ENCODE results near the gene SOHLH1. TPM values are rescaled to one million over a fixed set of nuclear protein-coding genes. Genes with fewer than 3 reads are reported as not detected.

SOHLH1 gene
- total RNA-seq, 1 experiment from 2014 or later = not detected

GRCh38 chr9:135741276-135742219 lies 42.3 kb upstream of the SOHLH1 start:
- no peaks in the 10 kb centered on the region for H3K36me3 ChIP-seq (ENCODE audit: control insufficient read depth in 1 of 2, insufficient read depth in 2 of 2, low read length in 2 of 2)
- no peaks in the 10 kb centered on the region for H3K27me3 ChIP-seq (ENCODE audit: insufficient read depth, low read length)
- H3K9ac ChIP-seq (ENCODE audit: low read length) = no peak overlapping the region
- no peak overlapping the region for H3K27ac ChIP-seq (ENCODE audit: low read depth, low read length)
- H3K9me2 ChIP-seq (ENCODE audit: insufficient read depth) = no peaks in the 10 kb centered on the region
- H3K4me3 ChIP-seq (replicated peaks in 1 of 2; ENCODE audit: low read depth in 1 of 2, low read length in 2 of 2) = no peak overlapping the region
- peak; percentile 43; the same call in 1 of the 2 replicates for ATAC-seq
- no peaks in the 10 kb centered on the region for H3K4me1 ChIP-seq (ENCODE audit: control insufficient read depth in 1 of 2, insufficient read depth in 2 of 2, low read length in 2 of 2)
- H3K4me2 ChIP-seq (ENCODE audit: low read length) = no peak overlapping the region
- H3K79me2 ChIP-seq (ENCODE audit: insufficient read depth, low read length) = no peaks in the 10 kb centered on the region
- TF ChIP-seq, protein P1, sequence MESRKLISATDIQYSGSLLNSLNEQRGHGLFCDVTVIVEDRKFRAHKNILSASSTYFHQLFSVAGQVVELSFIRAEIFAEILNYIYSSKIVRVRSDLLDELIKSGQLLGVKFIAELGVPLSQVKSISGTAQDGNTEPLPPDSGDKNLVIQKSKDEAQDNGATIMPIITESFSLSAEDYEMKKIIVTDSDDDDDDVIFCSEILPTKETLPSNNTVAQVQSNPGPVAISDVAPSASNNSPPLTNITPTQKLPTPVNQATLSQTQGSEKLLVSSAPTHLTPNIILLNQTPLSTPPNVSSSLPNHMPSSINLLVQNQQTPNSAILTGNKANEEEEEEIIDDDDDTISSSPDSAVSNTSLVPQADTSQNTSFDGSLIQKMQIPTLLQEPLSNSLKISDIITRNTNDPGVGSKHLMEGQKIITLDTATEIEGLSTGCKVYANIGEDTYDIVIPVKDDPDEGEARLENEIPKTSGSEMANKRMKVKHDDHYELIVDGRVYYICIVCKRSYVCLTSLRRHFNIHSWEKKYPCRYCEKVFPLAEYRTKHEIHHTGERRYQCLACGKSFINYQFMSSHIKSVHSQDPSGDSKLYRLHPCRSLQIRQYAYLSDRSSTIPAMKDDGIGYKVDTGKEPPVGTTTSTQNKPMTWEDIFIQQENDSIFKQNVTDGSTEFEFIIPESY (IDR thresholded peaks at IDR 0.05; ENCODE audit: extremely low read depth, insufficient replicate concordance, low read length) = no peak
- TF ChIP-seq POLR2AphosphoS5 (IDR thresholded peaks at IDR 0.05; ENCODE audit: low read depth, low read length) = no peak
- TF ChIP-seq SIN3A (IDR thresholded peaks at IDR 0.05; ENCODE audit: low read depth) = no peak
- no peak for TF ChIP-seq POLR2A (IDR thresholded peaks at IDR 0.05; ENCODE audit: borderline replicate concordance, extremely low read depth, insufficient read depth, insufficient read length)
- no peak for TF ChIP-seq SP1 (IDR thresholded peaks at IDR 0.05; ENCODE audit: low read depth)
- TF ChIP-seq, protein P2, sequence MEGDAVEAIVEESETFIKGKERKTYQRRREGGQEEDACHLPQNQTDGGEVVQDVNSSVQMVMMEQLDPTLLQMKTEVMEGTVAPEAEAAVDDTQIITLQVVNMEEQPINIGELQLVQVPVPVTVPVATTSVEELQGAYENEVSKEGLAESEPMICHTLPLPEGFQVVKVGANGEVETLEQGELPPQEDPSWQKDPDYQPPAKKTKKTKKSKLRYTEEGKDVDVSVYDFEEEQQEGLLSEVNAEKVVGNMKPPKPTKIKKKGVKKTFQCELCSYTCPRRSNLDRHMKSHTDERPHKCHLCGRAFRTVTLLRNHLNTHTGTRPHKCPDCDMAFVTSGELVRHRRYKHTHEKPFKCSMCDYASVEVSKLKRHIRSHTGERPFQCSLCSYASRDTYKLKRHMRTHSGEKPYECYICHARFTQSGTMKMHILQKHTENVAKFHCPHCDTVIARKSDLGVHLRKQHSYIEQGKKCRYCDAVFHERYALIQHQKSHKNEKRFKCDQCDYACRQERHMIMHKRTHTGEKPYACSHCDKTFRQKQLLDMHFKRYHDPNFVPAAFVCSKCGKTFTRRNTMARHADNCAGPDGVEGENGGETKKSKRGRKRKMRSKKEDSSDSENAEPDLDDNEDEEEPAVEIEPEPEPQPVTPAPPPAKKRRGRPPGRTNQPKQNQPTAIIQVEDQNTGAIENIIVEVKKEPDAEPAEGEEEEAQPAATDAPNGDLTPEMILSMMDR (IDR thresholded peaks at IDR 0.05 in 2 of 3, conservative IDR thresholded peaks at IDR 0.05 in 1 of 3; ENCODE audit: borderline replicate concordance in 1 of 3, insufficient read depth in 1 of 3, low read depth in 2 of 3, low read length in 2 of 3) = no peak
- no peak for TF ChIP-seq FOSL1 (IDR thresholded peaks at IDR 0.05; ENCODE audit: low read depth)
- TF ChIP-seq CEBPB (IDR thresholded peaks at IDR 0.05; ENCODE audit: low read depth) = no peak
- TF ChIP-seq JUND (IDR thresholded peaks at IDR 0.05) = no peak
- TF ChIP-seq, protein P3, sequence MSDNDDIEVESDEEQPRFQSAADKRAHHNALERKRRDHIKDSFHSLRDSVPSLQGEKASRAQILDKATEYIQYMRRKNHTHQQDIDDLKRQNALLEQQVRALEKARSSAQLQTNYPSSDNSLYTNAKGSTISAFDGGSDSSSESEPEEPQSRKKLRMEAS (IDR thresholded peaks at IDR 0.05) = no peak
- no peak for TF ChIP-seq SRF (IDR thresholded peaks at IDR 0.05; ENCODE audit: low read depth)
- TF ChIP-seq EZH2phosphoT487 (IDR thresholded peaks at IDR 0.05; ENCODE audit: borderline replicate concordance) = no peak
- TF ChIP-seq CBX3 (IDR thresholded peaks at IDR 0.05; ENCODE audit: low read depth) = no peak
- no peak for TF ChIP-seq ZFX (IDR thresholded peaks at IDR 0.05)
- TF ChIP-seq ELF1 (IDR thresholded peaks at IDR 0.05; ENCODE audit: borderline replicate concordance, low read depth) = no peak
- no peak for TF ChIP-seq ATF3 (IDR thresholded peaks at IDR 0.05)
- TF ChIP-seq TCF7L2 (IDR thresholded peaks at IDR 0.05; ENCODE audit: borderline replicate concordance, extremely low read depth, insufficient read depth, insufficient read length) = no peak
- TF ChIP-seq, protein P4, sequence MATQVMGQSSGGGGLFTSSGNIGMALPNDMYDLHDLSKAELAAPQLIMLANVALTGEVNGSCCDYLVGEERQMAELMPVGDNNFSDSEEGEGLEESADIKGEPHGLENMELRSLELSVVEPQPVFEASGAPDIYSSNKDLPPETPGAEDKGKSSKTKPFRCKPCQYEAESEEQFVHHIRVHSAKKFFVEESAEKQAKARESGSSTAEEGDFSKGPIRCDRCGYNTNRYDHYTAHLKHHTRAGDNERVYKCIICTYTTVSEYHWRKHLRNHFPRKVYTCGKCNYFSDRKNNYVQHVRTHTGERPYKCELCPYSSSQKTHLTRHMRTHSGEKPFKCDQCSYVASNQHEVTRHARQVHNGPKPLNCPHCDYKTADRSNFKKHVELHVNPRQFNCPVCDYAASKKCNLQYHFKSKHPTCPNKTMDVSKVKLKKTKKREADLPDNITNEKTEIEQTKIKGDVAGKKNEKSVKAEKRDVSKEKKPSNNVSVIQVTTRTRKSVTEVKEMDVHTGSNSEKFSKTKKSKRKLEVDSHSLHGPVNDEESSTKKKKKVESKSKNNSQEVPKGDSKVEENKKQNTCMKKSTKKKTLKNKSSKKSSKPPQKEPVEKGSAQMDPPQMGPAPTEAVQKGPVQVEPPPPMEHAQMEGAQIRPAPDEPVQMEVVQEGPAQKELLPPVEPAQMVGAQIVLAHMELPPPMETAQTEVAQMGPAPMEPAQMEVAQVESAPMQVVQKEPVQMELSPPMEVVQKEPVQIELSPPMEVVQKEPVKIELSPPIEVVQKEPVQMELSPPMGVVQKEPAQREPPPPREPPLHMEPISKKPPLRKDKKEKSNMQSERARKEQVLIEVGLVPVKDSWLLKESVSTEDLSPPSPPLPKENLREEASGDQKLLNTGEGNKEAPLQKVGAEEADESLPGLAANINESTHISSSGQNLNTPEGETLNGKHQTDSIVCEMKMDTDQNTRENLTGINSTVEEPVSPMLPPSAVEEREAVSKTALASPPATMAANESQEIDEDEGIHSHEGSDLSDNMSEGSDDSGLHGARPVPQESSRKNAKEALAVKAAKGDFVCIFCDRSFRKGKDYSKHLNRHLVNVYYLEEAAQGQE (IDR thresholded peaks at IDR 0.05; ENCODE audit: low read depth) = no peak
- TF ChIP-seq ZNF274 (IDR thresholded peaks at IDR 0.05; ENCODE audit: low read depth, low read length) = no peak
- POLR2A ChIA-PET = no interaction called here
- intact Hi-C loops (cut with micrococcal nuclease) = no loop called here
- no peak for DNase-seq (ENCODE audit: low read depth, low spot score)
- H3K9me3 ChIP-seq (ENCODE audit: control insufficient read depth in 1 of 2, insufficient read depth in 1 of 2, low read depth in 1 of 2, low read length in 2 of 2) = no peaks in the 10 kb centered on the region
- no peaks in the 10 kb centered on the region for H4K20me1 ChIP-seq (ENCODE audit: insufficient read depth)
- H2AFZ ChIP-seq (ENCODE audit: low read depth, low read length, poor library complexity, severe bottlenecking) = no peak overlapping the region
- no TSS peak for BruUV-seq (replicated peaks)
- RAD21 ChIA-PET (ENCODE audit: low non-redundant PET in 1 of 2, low total read pairs in 2 of 2, uncharacterized antibody in 2 of 2, unreplicated experiment in 2 of 2) = no interaction called here
- CTCF ChIA-PET = no interaction called here

Data from HCT116 (cell line).